Heart left ventricle (tissue), 13 donors: ENCODE results near the gene CDK6.

Source experiments
- POLR2A ChIP-seq, 2 donors: fragments of 450-650 bp; IDR thresholded peaks; one replicate each; pipeline ENCODE4 v1.6.1; 2017; ENCODE audit warnings: antibody characterized with exemption in 2 of 2, mild to moderate bottlenecking in 2 of 2, moderate library complexity in 2 of 2
- TF ChIP-seq, protein P1 (sequence below), 12 donors: fragments of 200-600 bp; sonication (generic) in 4 of 12; IDR thresholded peaks; one replicate each; pipeline versions ENCODE4 v1.5.0 to v1.8.0; 2018 to 2022; ENCODE audit warnings: antibody characterized with exemption in 12 of 12, mild to moderate bottlenecking in 5 of 12
- donor health status: ischemic (EF 13 %, LVEDD 7.1; RV severe dilation, severe dysfunction).
- donor health status: DM: no; HTN: yes; CAD: no.
- donor health status: DM: no; HTN: no; CAD: no.
- donor health status: ischemic (EF 25% LVEDD 6.9; RV normal size, moderate dysfunction).
- donor health status: ischemic (EF 25% LVEDD 5.7; RV mildly dilated, moderate dysfunction).
- donor health status: ischemic (EF 35%, LVEDD 5.7; RV mildly dilated, moderate dysfunction).
- donor health status: nonischemic (EF 11% LVEDD 7.7; RV severe dilation, severe dysfunction).
- donor health status: DM: yes; HTN: yes; CAD: no.
- donor health status: PGD.
- donor health status: ischemic (EF 29% LVEDD 5.4; RV normal size, mild dysfunction).
- donor health status: nonischemic (EF 23%, LVEDD 6.1; RV moderate dilation, normal function).

GRCh38 chr7:92854501-92855238, 18.3 kb upstream of the CDK6 start:
- TF ChIP-seq, protein P1, sequence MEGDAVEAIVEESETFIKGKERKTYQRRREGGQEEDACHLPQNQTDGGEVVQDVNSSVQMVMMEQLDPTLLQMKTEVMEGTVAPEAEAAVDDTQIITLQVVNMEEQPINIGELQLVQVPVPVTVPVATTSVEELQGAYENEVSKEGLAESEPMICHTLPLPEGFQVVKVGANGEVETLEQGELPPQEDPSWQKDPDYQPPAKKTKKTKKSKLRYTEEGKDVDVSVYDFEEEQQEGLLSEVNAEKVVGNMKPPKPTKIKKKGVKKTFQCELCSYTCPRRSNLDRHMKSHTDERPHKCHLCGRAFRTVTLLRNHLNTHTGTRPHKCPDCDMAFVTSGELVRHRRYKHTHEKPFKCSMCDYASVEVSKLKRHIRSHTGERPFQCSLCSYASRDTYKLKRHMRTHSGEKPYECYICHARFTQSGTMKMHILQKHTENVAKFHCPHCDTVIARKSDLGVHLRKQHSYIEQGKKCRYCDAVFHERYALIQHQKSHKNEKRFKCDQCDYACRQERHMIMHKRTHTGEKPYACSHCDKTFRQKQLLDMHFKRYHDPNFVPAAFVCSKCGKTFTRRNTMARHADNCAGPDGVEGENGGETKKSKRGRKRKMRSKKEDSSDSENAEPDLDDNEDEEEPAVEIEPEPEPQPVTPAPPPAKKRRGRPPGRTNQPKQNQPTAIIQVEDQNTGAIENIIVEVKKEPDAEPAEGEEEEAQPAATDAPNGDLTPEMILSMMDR (IDR thresholded peaks at IDR 0.05), result no peak
- no peak for TF ChIP-seq POLR2A (IDR thresholded peaks at IDR 0.05)
